VCaP (cell line): ENCODE results near the gene APPL2.

Experiments used
- H3K27ac ChIP-seq: fragments of 450-650 bp; 2 replicates; pipeline ENCODE4 v1.5.1; 2017
- CTCF ChIP-seq: fragments of 450-650 bp; conservative IDR thresholded peaks from 2 replicates; pipeline ENCODE4 v1.5.1; 2017; ENCODE audit warnings: mild to moderate bottlenecking, moderate library complexity

Gene APPL2

GRCh38 chr12:105214670-105215375 lies 21.2 kb downstream of the APPL2 start:
- H3K27ac ChIP-seq: peak overlapping the region; percentile 97
- TF ChIP-seq CTCF: no peak

GRCh38 chr12:105214148-105214547 lies 21.8 kb downstream of the APPL2 start:
- no peak for TF ChIP-seq CTCF
- peak overlapping the region; percentile 97 for H3K27ac ChIP-seq

GRCh38 chr12:105212438-105212837 lies 23.5 kb downstream of the APPL2 start:
- no peak for TF ChIP-seq CTCF
- peak overlapping the region; percentile 97; the same call in 1 of the 2 replicates for H3K27ac ChIP-seq

GRCh38 chr12:105209091-105209490 lies 26.9 kb downstream of the APPL2 start:
- TF ChIP-seq CTCF: no peak
- peak overlapping the region; percentile 97 for H3K27ac ChIP-seq

GRCh38 chr12:105206686-105207374 lies 29.1 kb downstream of the APPL2 start:
- no peak for TF ChIP-seq CTCF
- H3K27ac ChIP-seq: no peak overlapping the region

GRCh38 chr12:105205322-105206048 lies 30.5 kb downstream of the APPL2 start:
- no peak overlapping the region for H3K27ac ChIP-seq

More at GRCh38 chr12:105205322-105206048, 30.5 kb downstream of the APPL2 start:
- no peak for TF ChIP-seq CTCF
